IMR-90 (cell line): ENCODE results near the gene SRSF5.

Experiments used
- CTCF ChIP-seq: conservative IDR thresholded peaks from 2 replicates; pipeline ENCODE4 v1.5.1; 2012; ENCODE audit warnings: mild to moderate bottlenecking, low read depth, low read length, improper control_type of control experiment
- NFE2L2 ChIP-seq: fragments of 150-350 bp; IDR thresholded peaks from 2 replicates; pipeline ENCODE4 v1.6.1; 2016; ENCODE audit warnings: low read depth, mild to moderate bottlenecking, low read length
- POLR2A ChIP-seq: IDR thresholded peaks from 2 replicates; pipeline ENCODE4 v1.6.1; 2012; ENCODE audit warnings: mild to moderate bottlenecking, low read depth, low read length
- RAD21 ChIP-seq: IDR thresholded peaks from 2 replicates; pipeline ENCODE4 v1.6.1; 2012; ENCODE audit warnings: low read length, improper control_type of control experiment
- RFX5 ChIP-seq: IDR thresholded peaks from 2 replicates; pipeline ENCODE4 v1.8.0; 2012; ENCODE audit warnings: low read depth, mild to moderate bottlenecking, low read length, moderate library complexity
- USF2 ChIP-seq: fragments of 150-350 bp; IDR thresholded peaks from 2 replicates; pipeline ENCODE4 v1.6.1; 2017; ENCODE audit warnings: mild to moderate bottlenecking, antibody characterized with exemption, low read length, low read depth

- TF ChIP-seq CTCF (peak; percentile 92), RAD21 (peak; percentile 97), POLR2A (peak; percentile 67), USF2 (no peak), RFX5 (no peak), NFE2L2 (no peak)
Measured at GRCh38 chr14:69726761-69727511, 40.0 kb upstream of the SRSF5 start.
